A673 (cell line): ENCODE measurements around the gene PPTC7. TPM values are rescaled to one million over a fixed set of nuclear protein-coding genes. Genes with fewer than 3 reads are reported as not detected.
"Not testable (repeated sequence)": the region's sequence is repeated elsewhere in the genome, so short reads cannot be mapped to it uniquely, and the experiment has no call there.

Experiments used
- BruUV-seq: library from RNA; stranded (reverse); fragments of 400-500 nt; replicated peaks from 2 replicates; lab custom pipeline; 2021; lab: Mats Ljungman, UMichigan
- CTCF ChIA-PET: fragments of 300-600 bp; sonication (Branson Sonifier 250); formaldehyde crosslinking; loops from one replicate; lab custom pipeline; 2022; ENCODE audit warnings: antibody characterized with exemption; lab: Charles Lee
- POLR2A ChIA-PET: fragments of 300-600 bp; sonication (Branson Sonifier 250); formaldehyde crosslinking; loops from one replicate; lab custom pipeline; 2022; ENCODE audit warnings: antibody characterized with exemption; ENCODE audit not compliant: low non-redundant PET; lab: Charles Lee
- DNase-seq: peaks from one replicate; pipeline ENCODE4 v3.0.0-alpha.2; 2015; ENCODE audit warnings: low spot score
- H3K27ac ChIP-seq: fragments of 200-600 bp; sonication (generic); 2 replicates; pipeline ENCODE4 v1.5.1; 2016; ENCODE audit warnings: mixed run types, low read depth, mild to moderate bottlenecking, mixed read lengths, antibody characterized with exemption, low read length; ENCODE audit not compliant: poor library complexity, severe bottlenecking
- H3K27me3 ChIP-seq: fragments of 200-600 bp; sonication (generic); replicated peaks from 2 replicates; pipeline ENCODE4 v1.6.1; 2017; ENCODE audit warnings: mixed run types, low read depth, mild to moderate bottlenecking, mixed read lengths, antibody characterized with exemption, low read length; ENCODE audit not compliant: insufficient read depth, poor library complexity
- H3K36me3 ChIP-seq: fragments of 200-600 bp; sonication (generic); 2 replicates; pipeline ENCODE4 v1.6.1; 2016; ENCODE audit warnings: mixed run types, mild to moderate bottlenecking, mixed read lengths, antibody characterized with exemption, low read length; ENCODE audit not compliant: insufficient read depth, poor library complexity, severe bottlenecking
- H3K4me1 ChIP-seq: fragments of 200-600 bp; sonication (generic); 2 replicates; pipeline ENCODE4 v1.6.1; 2017; ENCODE audit warnings: mixed run types, mild to moderate bottlenecking, mixed read lengths, antibody characterized with exemption, low read length; ENCODE audit not compliant: insufficient read depth, poor library complexity, severe bottlenecking
- H3K4me3 ChIP-seq: fragments of 200-600 bp; sonication (generic); 2 replicates; pipeline ENCODE4 v1.5.1; 2016; ENCODE audit warnings: low read depth, mixed run types, mild to moderate bottlenecking, mixed read lengths, low read length; ENCODE audit not compliant: poor library complexity, severe bottlenecking
- H3K9me3 ChIP-seq: fragments of 200-600 bp; sonication (generic); 2 replicates; pipeline ENCODE4 v1.6.1; 2016; ENCODE audit warnings: mixed run types, low read depth, mild to moderate bottlenecking, mixed read lengths, antibody characterized with exemption, low read length; ENCODE audit not compliant: poor library complexity, severe bottlenecking
- CTCF ChIP-seq: fragments of 300-800, 200-600 bp; sonication (generic); conservative IDR thresholded peaks from 2 replicates; pipeline ENCODE4 v1.5.1; 2017; ENCODE audit warnings: low read depth, mild to moderate bottlenecking, antibody characterized with exemption, low read length, moderate library complexity, mixed read lengths
- EZH2 ChIP-seq: fragments of 200-600 bp; sonication (generic); IDR thresholded peaks from 2 replicates; pipeline ENCODE4 v1.6.1; 2017; ENCODE audit warnings: borderline replicate concordance, low read depth, mild to moderate bottlenecking, mixed read lengths, antibody characterized with exemption, low read length; ENCODE audit not compliant: poor library complexity, severe bottlenecking
- intact Hi-C: fragments of 100-400 bp; cut with micrococcal nuclease; formaldehyde crosslinking; loops from one replicate; pipeline ENCODE4 v1.10.0; 2022; ENCODE audit not compliant: unreplicated experiment
- total RNA-seq: library from RNA; stranded (reverse); gene quantifications from 2 replicates; pipeline ENCODE4 v1.2.3, GENCODE V29; 2021

The PPTC7 gene
- total RNA-seq, 1 experiment from 2014 or later = 30.9 TPM

GRCh38 chr12:110569838-110570237 lies 13.3 kb downstream of the PPTC7 start:
- H3K9me3 ChIP-seq, DNase-seq, CTCF ChIA-PET, H3K36me3 ChIP-seq, intact Hi-C loops, H3K27me3 ChIP-seq, H3K4me3 ChIP-seq, POLR2A ChIA-PET, BruUV-seq, H3K27ac ChIP-seq: not testable (repeated sequence)
- H3K4me1 ChIP-seq = peaks cover 12% of the 10 kb centered on the region

- TF ChIP-seq CTCF = no peak
- no peak for TF ChIP-seq EZH2
- no TSS peak for BruUV-seq
- ChIA-PET POLR2A (no interaction called here), CTCF (no interaction called here)
- Histone ChIP-seq H3K27ac (no peak overlapping the region), H3K4me1 (peaks cover 19% of the 10 kb centered on the region), H3K4me3 (no peak overlapping the region), H3K27me3 (no peaks in the 10 kb centered on the region), H3K9me3 (peaks cover 3% of the 10 kb centered on the region), H3K36me3 (no peaks in the 10 kb centered on the region)
- intact Hi-C loops = no loop called here
- DNase-seq = no peak
Measured at GRCh38 chr12:110568752-110569151, 14.4 kb downstream of the PPTC7 start.

- H3K36me3 ChIP-seq = no peaks in the 10 kb centered on the region
- intact Hi-C loops = no loop called here
- no peaks in the 10 kb centered on the region for H3K27me3 ChIP-seq
- no peaks in the 10 kb centered on the region for H3K9me3 ChIP-seq
- no peak for DNase-seq
- TF ChIP-seq EZH2 (no peak), CTCF (no peak)
- no peak overlapping the region for H3K4me3 ChIP-seq
- peaks cover 35% of the 10 kb centered on the region for H3K4me1 ChIP-seq
- ChIA-PET CTCF (no interaction called here), POLR2A (no interaction called here)
- no TSS peak for BruUV-seq
- peak overlapping the region; percentile 51 for H3K27ac ChIP-seq
Measured at GRCh38 chr12:110566993-110567392, 16.1 kb downstream of the PPTC7 start.
